Right ventricle myocardium superior (tissue), 1 donor: ENCODE data around the gene TTC21A. TPM values are rescaled to one million over a fixed set of nuclear protein-coding genes. Genes with fewer than 3 reads are reported as not detected.

Experiments
- ATAC-seq: fragments of 200-7000 bp; cut with Tn5 transposase; one replicate; pipeline ENCODE4 v1.9.1; 2020; ENCODE audit warnings: mild to moderate bottlenecking; ENCODE audit not compliant: poor library complexity
- DNase-seq: peaks from one replicate; pipeline ENCODE4 v3.0.0-alpha.2; 2020
- intact Hi-C: fragments of 100-400 bp; cut with DNase I; formaldehyde crosslinking; loops from one replicate; pipeline ENCODE4 v1.11.2; 2022
- microRNA-seq: library from miRNA; unstranded; fragments of <30 nt; microRNA quantifications from one replicate; pipeline ENCODE4 v1.2.0, GENCODE V29; 2020
- total RNA-seq: library from RNA; stranded (reverse); fragmentation: NEBNext Ultra II Directional; extraction: Animal tissue kit (Norgen Biotek cat#: 25700); gene quantifications from one replicate; pipeline ENCODE4 v1.2.1, GENCODE V29; 2021
- donor health status: DM: no; HTN: yes; CAD: no; lungs with severe emphysema.

The TTC21A gene
- total RNA-seq, 1 donor from 2014 or later: 2.0 TPM

GRCh38 chr3:39184081-39184967, 76.8 kb downstream of the TTC21A start:
- DNase-seq (no peak), ATAC-seq (no peak)
- intact Hi-C loops: no loop called here

- ATAC-seq (no peak), DNase-seq (no peak)
- intact Hi-C loops: no loop called here
These were observed 77.4 kb downstream of the TTC21A start for GRCh38 chr3:39184968-39185285.

GRCh38 chr3:39185326-39185958, 78.0 kb downstream of the TTC21A start:
- ATAC-seq (no peak), DNase-seq (no peak)
- intact Hi-C loops: no loop called here

- intact Hi-C loops: no loop called here
- no peak for ATAC-seq
- no peak for DNase-seq
These were observed 78.6 kb downstream of the TTC21A start for GRCh38 chr3:39185959-39186691.

- intact Hi-C loops: no loop called here
- no peak for ATAC-seq
- DNase-seq: no peak
These were observed 79.2 kb downstream of the TTC21A start for GRCh38 chr3:39186692-39187151.

GRCh38 chr3:39187372-39188155, 80.1 kb downstream of the TTC21A start:
- no peak for DNase-seq

More at GRCh38 chr3:39187372-39188155, 80.1 kb downstream of the TTC21A start:
- intact Hi-C loops: no loop called here
- ATAC-seq: no peak

Small RNA genes lying within 50 kb of the gene (microRNA-seq; reads per million reads assigned to microRNA genes)
- gene MIR6822: not detected

Other genes with a start within 250 kb of the TTC21A start
- gene SCN11A, start 55.7 kb upstream of the TTC21A start, total RNA-seq: 0.05 TPM
- gene WDR48, start 55.7 kb upstream of the TTC21A start, total RNA-seq: 33.1 TPM
- 48.4 TPM for gene GORASP1, start 53 bp upstream of the TTC21A start, total RNA-seq
- 11.4 TPM for gene CSRNP1, start 45.9 kb downstream of the TTC21A start, total RNA-seq
- 249 TPM for gene XIRP1, start 84.9 kb downstream of the TTC21A start, total RNA-seq
- gene CX3CR1, start 172.4 kb downstream of the TTC21A start, total RNA-seq: 1.5 TPM
- not detected for gene CCR8, start 222.0 kb downstream of the TTC21A start, total RNA-seq